Posterior cingulate gyrus (tissue), 11 donors: ENCODE measurements around the gene SEZ6L.
A peak's percentile ranks its signal among the peaks of the same experiment; 100 is the strongest.

Experiments
- DNase-seq, 10 donors: peaks; one replicate each; pipeline versions ENCODE4 v3.0.0 to v3.0.0-alpha.2; 2020 to 2021; ENCODE audit warnings: mixed read lengths in 3 of 10
- intact Hi-C: fragments of 100-400 bp; cut with DNase I; formaldehyde crosslinking; loops from one replicate; pipeline ENCODE4 v1.15.1; 2023

Gene SEZ6L

GRCh38 chr22:26235792-26236487 lies 66.7 kb downstream of the SEZ6L start:
- no peak for DNase-seq
- intact Hi-C loops, result loop anchor here (5.0 kb wide), 1 partner anchor 49 kb away; no protein-coding TSS in a partner anchor

GRCh38 chr22:26236991-26237390 lies 67.7 kb downstream of the SEZ6L start:
- intact Hi-C loops, result loop anchor here (5.0 kb wide), 1 partner anchor 50 kb away; no protein-coding TSS in a partner anchor
- no peak for DNase-seq

- intact Hi-C loops, result loop anchor here (5.0 kb wide), 1 partner anchor 51 kb away; no protein-coding TSS in a partner anchor
- DNase-seq, result no peak
Observed at GRCh38 chr22:26238596-26238995, 69.3 kb downstream of the SEZ6L start.

- intact Hi-C loops, result loop anchor here (5.0 kb wide), 1 partner anchor 52 kb away; no protein-coding TSS in a partner anchor
- no peak for DNase-seq
Observed at GRCh38 chr22:26239581-26239980, 70.3 kb downstream of the SEZ6L start.

- DNase-seq, result no peak
- intact Hi-C loops, result no loop called here
Observed at GRCh38 chr22:26241361-26241760, 72.1 kb downstream of the SEZ6L start.

GRCh38 chr22:26245001-26245400 lies 75.7 kb downstream of the SEZ6L start:
- DNase-seq, result no peak
- intact Hi-C loops, result no loop called here

GRCh38 chr22:26246552-26246951 lies 77.3 kb downstream of the SEZ6L start:
- intact Hi-C loops, result no loop called here
- no peak for DNase-seq

- DNase-seq, result no peak
- intact Hi-C loops, result no loop called here
Observed at GRCh38 chr22:26251869-26252268, 82.6 kb downstream of the SEZ6L start.

GRCh38 chr22:26259510-26259909 lies 90.2 kb downstream of the SEZ6L start:
- intact Hi-C loops, result no loop called here
- no peak for DNase-seq

GRCh38 chr22:26264162-26264561 lies 94.9 kb downstream of the SEZ6L start:
- intact Hi-C loops, result no loop called here

GRCh38 chr22:26265281-26265680 lies 96.0 kb downstream of the SEZ6L start:
- intact Hi-C loops, result no loop called here
- DNase-seq, result no peak

More at GRCh38 chr22:26264162-26264561, 94.9 kb downstream of the SEZ6L start:
- no peak for DNase-seq

GRCh38 chr22:26265909-26266308 lies 96.6 kb downstream of the SEZ6L start:
- intact Hi-C loops, result no loop called here

GRCh38 chr22:26267856-26268255 lies 98.6 kb downstream of the SEZ6L start:
- DNase-seq, result no peak
- intact Hi-C loops, result no loop called here

More at GRCh38 chr22:26265909-26266308, 96.6 kb downstream of the SEZ6L start:
- DNase-seq, result no peak

- intact Hi-C loops, result no loop called here
- no peak for DNase-seq
Observed at GRCh38 chr22:26269572-26269971, 100.3 kb downstream of the SEZ6L start.

- intact Hi-C loops, result no loop called here
Observed at GRCh38 chr22:26271427-26271826, 102.2 kb downstream of the SEZ6L start.

GRCh38 chr22:26273011-26273675 lies 103.9 kb downstream of the SEZ6L start:
- intact Hi-C loops, result no loop called here
- DNase-seq, result peak; percentile 53 to 93 (median 77)

More at GRCh38 chr22:26271427-26271826, 102.2 kb downstream of the SEZ6L start:
- no peak for DNase-seq

- intact Hi-C loops, result no loop called here
- DNase-seq, result no peak
Observed at GRCh38 chr22:26276529-26277160, 107.4 kb downstream of the SEZ6L start.

GRCh38 chr22:26281941-26282340 lies 112.7 kb downstream of the SEZ6L start:
- intact Hi-C loops, result no loop called here
- no peak for DNase-seq

GRCh38 chr22:26283330-26283729 lies 114.1 kb downstream of the SEZ6L start:
- DNase-seq, result no peak
- intact Hi-C loops, result no loop called here

GRCh38 chr22:26285632-26286031 lies 116.4 kb downstream of the SEZ6L start:
- no peak for DNase-seq
- intact Hi-C loops, result no loop called here

GRCh38 chr22:26286091-26286820 lies 117.0 kb downstream of the SEZ6L start:
- intact Hi-C loops, result no loop called here

More at GRCh38 chr22:26286091-26286820, 117.0 kb downstream of the SEZ6L start:
- no peak for DNase-seq
